Endometrial microvascular endothelial cells (primary cell): ENCODE data around the gene CAMK1D. TPM values are rescaled to one million over a fixed set of nuclear protein-coding genes. Genes with fewer than 3 reads are reported as not detected.
"Not testable (repeated sequence)": the region's sequence is repeated elsewhere in the genome, so short reads cannot be mapped to it uniquely, and the experiment has no call there.

Experiments used
- in situ Hi-C: cut with HindIII; loops from 2 replicates; pipeline ENCODE4 v1.10.0; 2017; ENCODE audit warnings: low sequenced_read_pairs, low pct_unique_long_range_greater_than_20kb; ENCODE audit errors: inconsistent ontology term
- total RNA-seq: library from RNA; depleted of rRNA; stranded (reverse); fragments of >200 nt; gene quantifications from one replicate; pipeline ENCODE4 v1.2.3, GENCODE V29; 2015; ENCODE audit errors: inconsistent ontology term

CAMK1D gene
- total RNA-seq, 1 donor from 2014 or later: 0.37 TPM

- in situ Hi-C loops: no loop called here
These were observed 490.7 kb downstream of the CAMK1D start for GRCh38 chr10:12839941-12840611.

GRCh38 chr10:12841426-12841825 is 492.1 kb downstream of the CAMK1D start:
- in situ Hi-C loops: no loop called here

GRCh38 chr10:12841826-12842225 is 492.5 kb downstream of the CAMK1D start:
- in situ Hi-C loops: no loop called here

GRCh38 chr10:12842310-12842709 is 493.0 kb downstream of the CAMK1D start:
- in situ Hi-C loops: no loop called here

GRCh38 chr10:12843296-12843945 is 494.1 kb downstream of the CAMK1D start:
- in situ Hi-C loops: no loop called here

GRCh38 chr10:12844811-12845483 is 495.6 kb downstream of the CAMK1D start:
- in situ Hi-C loops: no loop called here

- in situ Hi-C loops: no loop called here
These were observed 497.4 kb downstream of the CAMK1D start for GRCh38 chr10:12846718-12847117.

GRCh38 chr10:12847361-12847975 is 498.1 kb downstream of the CAMK1D start:
- in situ Hi-C loops: no loop called here

- in situ Hi-C loops: no loop called here
These were observed 499.3 kb downstream of the CAMK1D start for GRCh38 chr10:12848439-12849173.

- in situ Hi-C loops: no loop called here
These were observed 500.2 kb downstream of the CAMK1D start for GRCh38 chr10:12849319-12850181.

GRCh38 chr10:12852687-12853086 is 503.3 kb downstream of the CAMK1D start:
- in situ Hi-C loops: no loop called here

- in situ Hi-C loops: no loop called here
These were observed 505.6 kb downstream of the CAMK1D start for GRCh38 chr10:12854988-12855387.

- in situ Hi-C loops: no loop called here
These were observed 513.1 kb downstream of the CAMK1D start for GRCh38 chr10:12862459-12862858.

- in situ Hi-C loops: not testable (repeated sequence)
These were observed 516.2 kb downstream of the CAMK1D start for GRCh38 chr10:12865515-12865914.

- in situ Hi-C loops: no loop called here
These were observed 518.9 kb downstream of the CAMK1D start for GRCh38 chr10:12868229-12868628.

- in situ Hi-C loops: no loop called here
These were observed 520.1 kb downstream of the CAMK1D start for GRCh38 chr10:12869427-12869826.

GRCh38 chr10:12872577-12872976 is 523.2 kb downstream of the CAMK1D start:
- in situ Hi-C loops: no loop called here

GRCh38 chr10:12873172-12873571 is 523.8 kb downstream of the CAMK1D start:
- in situ Hi-C loops: no loop called here
